ENCODE measurements around the gene SEMA6B.

SEMA6B gene

GRCh38 chr19:4587527-4587926, 28.0 kb upstream of the SEMA6B start:
- no peak for DNase-seq (ENCODE audit: low read depth in 2 of 2)

GRCh38 chr19:4586691-4587090, 27.2 kb upstream of the SEMA6B start:
- no peak for DNase-seq (ENCODE audit: low read depth in 2 of 2)

- no peak for DNase-seq (ENCODE audit: low read depth in 2 of 2)
These were observed 26.8 kb upstream of the SEMA6B start for GRCh38 chr19:4586245-4586644.

- no peak for DNase-seq (ENCODE audit: low read depth in 2 of 2)
These were observed 26.1 kb upstream of the SEMA6B start for GRCh38 chr19:4585556-4585955.

- DNase-seq (ENCODE audit: low read depth in 2 of 2): no peak
These were observed 25.4 kb upstream of the SEMA6B start for GRCh38 chr19:4584670-4585460.

- peak in 1 of 2 donors; percentile 34 for DNase-seq (ENCODE audit: low read depth in 2 of 2)
These were observed 24.6 kb upstream of the SEMA6B start for GRCh38 chr19:4583961-4584669.

GRCh38 chr19:4582980-4583842, 23.7 kb upstream of the SEMA6B start:
- no peak for DNase-seq (ENCODE audit: low read depth in 2 of 2)

GRCh38 chr19:4581666-4582553, 22.4 kb upstream of the SEMA6B start:
- DNase-seq (ENCODE audit: low read depth in 2 of 2): no peak

- no peak for DNase-seq (ENCODE audit: low read depth in 2 of 2)
These were observed 21.6 kb upstream of the SEMA6B start for GRCh38 chr19:4580961-4581665.

- DNase-seq (ENCODE audit: low read depth in 2 of 2): no peak
These were observed 20.8 kb upstream of the SEMA6B start for GRCh38 chr19:4580021-4580901.

GRCh38 chr19:4579389-4579788, 19.9 kb upstream of the SEMA6B start:
- DNase-seq (ENCODE audit: low read depth in 2 of 2): no peak

- DNase-seq (ENCODE audit: low read depth in 2 of 2): no peak
These were observed 19.2 kb upstream of the SEMA6B start for GRCh38 chr19:4578552-4579248.

- DNase-seq (ENCODE audit: low read depth in 2 of 2): no peak
These were observed 17.7 kb upstream of the SEMA6B start for GRCh38 chr19:4577020-4577782.

GRCh38 chr19:4576016-4576933, 16.8 kb upstream of the SEMA6B start:
- DNase-seq (ENCODE audit: low read depth in 2 of 2): peak; percentile 59 to 66

GRCh38 chr19:4575267-4576015, 16.0 kb upstream of the SEMA6B start:
- DNase-seq (ENCODE audit: low read depth in 2 of 2): no peak

GRCh38 chr19:4573682-4574081, 14.2 kb upstream of the SEMA6B start:
- DNase-seq (ENCODE audit: low read depth in 2 of 2): no peak

Data from stimulated activated CD4-positive, alpha-beta T cell treated with anti-CD3 and anti-CD28 coated beads, Interleukin-1b, Interleukin-23, amount 100 ng/mL, for 4 hours (primary cell).